GM12878 (cell line): ENCODE results near the gene CEP83. TPM values are rescaled to one million over a fixed set of nuclear protein-coding genes. Genes with fewer than 3 reads are reported as not detected.

Source experiments
- ATAC-seq: fragments of 200-7000 bp; cut with Tn5 transposase; 3 replicates; pipeline ENCODE4 v1.9.1; 2020; ENCODE audit warnings: mild to moderate bottlenecking, moderate library complexity
- BruUV-seq: library from RNA; stranded (reverse); fragments of 400-500 nt; replicated peaks from 2 replicates; lab custom pipeline; 2021; lab: Mats Ljungman, UMichigan
- CTCF ChIA-PET: fragments of 300-600 bp; sonication (Branson Sonifier 250); formaldehyde crosslinking; extraction: SDS; loops from one replicate; lab custom pipeline; 2021; ENCODE audit warnings: inconsistent platforms; lab: Yijun Ruan, JAX
- POLR2A ChIA-PET: fragments of 350-600 bp; formaldehyde crosslinking; extraction: SDS; loops from one replicate; lab custom pipeline; 2021; ENCODE audit warnings: inconsistent platforms; lab: Charles Lee
- RAD21 ChIA-PET: fragments of 300-600 bp; sonication (Branson Sonifier 250); formaldehyde crosslinking; loops from one replicate; lab custom pipeline; 2023; ENCODE audit warnings: antibody characterized with exemption; ENCODE audit not compliant: unreplicated experiment; lab: Charles Lee
- SMC1A ChIA-PET: fragments of 300-600 bp; sonication (Branson Sonifier 250); formaldehyde crosslinking; loops from one replicate; lab custom pipeline; 2023; ENCODE audit not compliant: unreplicated experiment, uncharacterized antibody; lab: Charles Lee
- DNase-seq: peaks from one replicate; pipeline ENCODE4 v3.0.0-alpha.2; 2011; ENCODE audit warnings: low read depth, low spot score
- FAIRE-seq: peaks from 3 replicates; lab custom pipeline; 2011; peaks lifted over from hg19 to GRCh38; lab: Jason Lieb, UNC
- H2AFZ ChIP-seq: 2 replicates; pipeline ENCODE4 v1.6.0; 2011; ENCODE audit warnings: low read depth, low read length, control low read depth; ENCODE audit not compliant: control insufficient read depth
- H3K27ac ChIP-seq: 2 replicates; pipeline ENCODE4 v1.5.1; 2011; ENCODE audit warnings: control low read depth; ENCODE audit not compliant: control insufficient read depth, insufficient read depth
- H3K27me3 ChIP-seq, 2 experiments: replicated peaks in 1 of 2; 2 replicates each; pipeline versions ENCODE4 v1.6.0 to v1.6.1; 2011; ENCODE audit warnings: low read length in 1 of 2; ENCODE audit not compliant: control insufficient read depth in 2 of 2, insufficient read depth in 2 of 2
- H3K36me3 ChIP-seq, 2 experiments: 2 replicates each; pipeline ENCODE4 v1.5.1; 2011; ENCODE audit warnings: low read length in 1 of 2; ENCODE audit not compliant: control insufficient read depth in 2 of 2, insufficient read depth in 2 of 2
- H3K4me1 ChIP-seq: 2 replicates; pipeline ENCODE4 v1.6.1; 2011; ENCODE audit warnings: mild to moderate bottlenecking, low read length, moderate library complexity, mixed read lengths; ENCODE audit not compliant: control insufficient read depth, insufficient read depth
- H3K4me2 ChIP-seq: 2 replicates; pipeline ENCODE4 v1.6.0; 2011; ENCODE audit warnings: control low read depth; ENCODE audit not compliant: control insufficient read depth, insufficient read depth
- H3K4me3 ChIP-seq: fragments of 200-600 bp; sonication (generic); 2 replicates; pipeline ENCODE4 v1.5.1; 2016
- H3K79me2 ChIP-seq: 2 replicates; pipeline ENCODE4 v1.6.0; 2011; ENCODE audit warnings: low read length; ENCODE audit not compliant: control insufficient read depth, insufficient read depth
- H3K9ac ChIP-seq: 2 replicates; pipeline ENCODE4 v1.8.0; 2011; ENCODE audit warnings: low read length, control low read depth, mixed read lengths; ENCODE audit not compliant: control insufficient read depth, insufficient read depth
- H3K9me3 ChIP-seq: replicated peaks from 3 replicates; pipeline ENCODE4 v1.5.1; 2011; ENCODE audit warnings: mild to moderate bottlenecking, low read length; ENCODE audit not compliant: control insufficient read depth, insufficient read depth
- H4K20me1 ChIP-seq: 2 replicates; pipeline ENCODE4 v1.6.0; 2011; ENCODE audit not compliant: control insufficient read depth, insufficient read depth
- CEBPZ ChIP-seq: fragments of 150-350 bp; IDR thresholded peaks from 2 replicates; pipeline ENCODE4 v1.6.1; 2016; ENCODE audit warnings: low read depth, low read length
- EGR1 ChIP-seq, 2 experiments: IDR thresholded peaks; 1 replicate in 1 of 2; 2 replicates in 1 of 2; pipeline ENCODE4 v1.6.1; 2011 to 2012; ENCODE audit warnings: low read depth in 2 of 2, low read length in 2 of 2, borderline replicate concordance in 1 of 2, mild to moderate bottlenecking in 1 of 2, moderate library complexity in 1 of 2
- EZH2 ChIP-seq: IDR thresholded peaks from 2 replicates; pipeline ENCODE4 v1.6.1; 2012; ENCODE audit warnings: low read depth, mild to moderate bottlenecking, control low read depth, inconsistent platforms, low read length, borderline replicate concordance; ENCODE audit not compliant: control insufficient read depth
- HCFC1 ChIP-seq: fragments of 150-350 bp; IDR thresholded peaks from 2 replicates; pipeline ENCODE4 v1.6.1; 2014; ENCODE audit warnings: low read length
- IKZF2 ChIP-seq, 2 experiments: fragments of 450-650 bp; IDR thresholded peaks; 2 replicates each; pipeline ENCODE4 v1.6.1; 2017; ENCODE audit warnings: mild to moderate bottlenecking in 2 of 2, moderate library complexity in 2 of 2
- IRF4 ChIP-seq: IDR thresholded peaks from 2 replicates; pipeline ENCODE4 v1.6.1; 2011; ENCODE audit warnings: low read depth, low read length
- NFYA ChIP-seq: IDR thresholded peaks from 2 replicates; pipeline ENCODE4 v1.6.1; 2011; ENCODE audit warnings: low read depth, mild to moderate bottlenecking, low read length, improper control_type of control experiment, borderline replicate concordance
- NFYB ChIP-seq: IDR thresholded peaks from 2 replicates; pipeline ENCODE4 v1.6.1; 2011; ENCODE audit warnings: low read depth, mild to moderate bottlenecking, low read length, improper control_type of control experiment, moderate library complexity; ENCODE audit not compliant: insufficient read depth
- NR2C2 ChIP-seq: IDR thresholded peaks from 2 replicates; pipeline ENCODE4 v1.6.1; 2011; ENCODE audit warnings: borderline replicate concordance, low read depth; ENCODE audit not compliant: control insufficient read depth, insufficient read length
- PAX5 ChIP-seq: IDR thresholded peaks from 2 replicates; pipeline ENCODE4 v1.6.1; 2011; ENCODE audit warnings: low read depth, low read length, borderline replicate concordance
- PAX8 ChIP-seq: fragments of 450-650 bp; IDR thresholded peaks from 2 replicates; pipeline ENCODE4 v1.6.1; 2017; ENCODE audit warnings: mild to moderate bottlenecking, moderate library complexity
- RAD21 ChIP-seq: IDR thresholded peaks from 2 replicates; pipeline ENCODE4 v1.6.1; 2011; ENCODE audit warnings: mild to moderate bottlenecking, low read depth, low read length, moderate library complexity; ENCODE audit not compliant: insufficient read depth
- SMAD1 ChIP-seq: fragments of 450-650 bp; IDR thresholded peaks from 2 replicates; pipeline ENCODE4 v1.6.1; 2018; ENCODE audit warnings: mild to moderate bottlenecking, low read depth; ENCODE audit not compliant: partially characterized antibody
- SPI1 ChIP-seq: IDR thresholded peaks from 2 replicates; pipeline ENCODE4 v1.6.1; 2011; ENCODE audit warnings: low read depth, mild to moderate bottlenecking, low read length, moderate library complexity, borderline replicate concordance; ENCODE audit not compliant: insufficient read depth
- ZNF24 ChIP-seq: fragments of 450-650 bp; IDR thresholded peaks from 2 replicates; pipeline ENCODE4 v1.6.1; 2017; ENCODE audit warnings: antibody characterized with exemption, mild to moderate bottlenecking
- ZZZ3 ChIP-seq: IDR thresholded peaks from 2 replicates; pipeline ENCODE4 v1.6.1; 2011; ENCODE audit warnings: low read depth; ENCODE audit not compliant: control insufficient read depth, insufficient read length
- in situ Hi-C: fragments of 300-500 bp; cut with MboI; formaldehyde crosslinking; loops from 9 replicates; pipeline ENCODE4 v1.14.3; 2018; ENCODE audit warnings: mixed read lengths
- intact Hi-C: fragments of 100-400 bp; cut with micrococcal nuclease; formaldehyde crosslinking; loops from one replicate; pipeline ENCODE4 v1.14.2; 2022; ENCODE audit not compliant: unreplicated experiment
- polyA plus RNA-seq, 11 experiments: library from polyadenylated mRNA; depleted of rRNA in 4 of 11; unstranded in 6 of 11; stranded (reverse) in 5 of 11; fragments of >200 nt; fragmentation: Nextera tagmentation in 4 of 11; fragmentation: Illumina TruSeq in 1 of 11; extraction: Ambion mirVana in 4 of 11; extraction: Trizol in 1 of 11; gene quantifications; 1 replicate in 1 of 11; 2 replicates in 10 of 11; pipeline versions ENCODE4 v1.2.1 to v1.2.3, GENCODE V29; 2011 to 2016; ENCODE audit warnings: inconsistent platforms in 2 of 11, missing spikeins in 2 of 11, low read depth in 1 of 11
- total RNA-seq, 4 experiments: library from RNA; depleted of rRNA in 3 of 4; stranded (reverse); fragments of >200 nt in 3 of 4; fragmentation: Illumina TruSeq in 1 of 4; extraction: Trizol in 1 of 4; gene quantifications; 2 replicates each; pipeline versions ENCODE4 v1.2.1 to v1.2.3, GENCODE V29; 2013 to 2021

CEP83 gene
- total and polyA plus RNA-seq, 10 of the 15 experiments (the other 5 are each of a cell fraction or from before 2014, with no cell fraction given): 4.3 to 39.0 (median 22.5) TPM

GRCh38 chr12:94384030-94384429 is 75.6 kb downstream of the CEP83 start:
- H3K4me3 ChIP-seq: no peak overlapping the region
- DNase-seq: no peak

More at GRCh38 chr12:94384030-94384429, 75.6 kb downstream of the CEP83 start:
- no peaks in the 10 kb centered on the region for H3K27me3 ChIP-seq
- H3K9ac ChIP-seq: no peak overlapping the region
- H3K4me1 ChIP-seq: peaks cover 4% of the 10 kb centered on the region
- no peak overlapping the region for H3K4me2 ChIP-seq
- H3K27ac ChIP-seq: no peak overlapping the region
- BruUV-seq: no TSS peak
- in situ Hi-C loops: no loop called here
- FAIRE-seq: no peak
- CTCF ChIA-PET: interaction anchor here (0.8 to 1.2 kb wide), 2 partner anchors 22 to 518 kb away, joined by 3 to 4 read pairs; no protein-coding TSS in a partner anchor
- peaks cover 14% of the 10 kb centered on the region for H3K9me3 ChIP-seq
- no peak for ATAC-seq
- H3K79me2 ChIP-seq: no peaks in the 10 kb centered on the region
- H4K20me1 ChIP-seq: no peaks in the 10 kb centered on the region
- SMC1A ChIA-PET: interaction anchor here (0.9 to 1.5 kb wide), 3 partner anchors 148 to 282 kb away, joined by 3 read pairs; no protein-coding TSS in a partner anchor
- intact Hi-C loops: no loop called here
- TF ChIP-seq EGR1 (IDR thresholded peaks at IDR 0.05; ENCODE audit: borderline replicate concordance in 1 of 2, low read depth in 2 of 2, low read length in 2 of 2): no peak
- TF ChIP-seq PAX8: no peak
- TF ChIP-seq EZH2: no peak
- no peak for TF ChIP-seq NFYA
- no peak for TF ChIP-seq IRF4
- TF ChIP-seq CEBPZ: no peak
- TF ChIP-seq ZZZ3: no peak
- TF ChIP-seq IKZF2 (IDR thresholded peaks at IDR 0.05): no peak
- TF ChIP-seq SPI1: no peak
- no peak for TF ChIP-seq ZNF24
- TF ChIP-seq NFYB: no peak
- TF ChIP-seq HCFC1: no peak
- no peak for TF ChIP-seq NR2C2
- TF ChIP-seq RAD21: no peak
- no peak for TF ChIP-seq SMAD1
- TF ChIP-seq PAX5: no peak
- TF ChIP-seq, all 136 proteins: peak for 0
- ChIA-PET RAD21 (no interaction called here), POLR2A (no interaction called here)
- H3K36me3 ChIP-seq: peaks cover 3 to 4% of the 10 kb centered on the region in 2 experiments; a peak in 3 of 4 replicates
- H2AFZ ChIP-seq: no peak overlapping the region
